ENCODE measurements around the gene SLCO1A2. TPM values are rescaled to one million over a fixed set of nuclear protein-coding genes. Genes with fewer than 3 reads are reported as not detected.
"Not testable (repeated sequence)": the region's sequence is repeated elsewhere in the genome, so short reads cannot be mapped to it uniquely, and the experiment has no call there.

SLCO1A2 gene
- total and polyA plus RNA-seq, 2 experiments from 2014 or later: 10.2 to 10.8 TPM

DNA sequence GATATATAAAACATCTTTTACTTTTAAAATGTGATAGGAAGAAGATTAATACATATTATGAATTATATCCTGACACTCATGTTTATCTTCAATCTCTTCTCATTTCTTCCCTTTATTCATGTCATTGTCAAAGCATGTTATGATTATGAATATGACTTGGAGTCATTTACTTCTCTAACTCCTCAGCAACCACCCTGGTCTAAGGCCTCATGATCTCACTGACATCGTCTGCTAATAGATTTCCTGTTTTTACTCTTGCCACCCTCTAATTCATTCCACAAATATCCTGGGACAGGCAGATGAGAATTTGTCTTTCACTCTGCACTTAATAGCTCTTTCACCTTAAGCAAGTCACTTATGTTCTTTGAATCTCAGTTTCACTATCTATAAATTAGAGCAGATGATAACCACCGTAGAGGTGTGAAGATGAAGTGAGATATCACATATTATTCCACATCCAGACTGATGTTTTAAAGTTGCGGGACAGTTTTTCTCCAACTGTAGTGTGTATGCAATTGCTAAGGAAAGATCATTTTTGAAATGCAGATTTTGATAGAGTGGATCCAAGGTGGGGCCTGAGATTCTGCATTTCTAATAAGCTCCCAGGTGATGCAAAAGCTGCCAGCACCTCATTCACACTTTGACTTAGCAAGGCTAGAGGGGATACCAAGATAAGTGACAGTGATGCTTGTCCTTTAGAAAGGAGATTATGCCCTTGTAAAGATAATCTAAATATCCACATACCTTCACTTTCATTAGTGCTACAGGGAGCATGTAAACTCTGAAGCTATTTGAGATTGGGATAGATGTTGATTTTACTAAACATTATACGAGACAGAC, 34.6 kb upstream of the SLCO1A2 start:
- Histone ChIP-seq H3K4me2 (no peak overlapping the region), H3F3A (replicated peaks; ENCODE audit: low read depth) (no peaks in the 10 kb centered on the region), H2AFZ (no peak overlapping the region), H4K20me1 (replicated peaks; ENCODE audit: insufficient read depth) (no peaks in the 10 kb centered on the region), H3K4me3 (no peak overlapping the region), H3K79me2 (replicated peaks; ENCODE audit: insufficient read depth) (no peaks in the 10 kb centered on the region), H3K27me3 (ENCODE audit: insufficient read depth) (no peaks in the 10 kb centered on the region), H3K4me1 (ENCODE audit: insufficient read depth) (peaks cover 14% of the 10 kb centered on the region), H3K27ac (ENCODE audit: low read depth) (0 out of 2 replicates have a peak overlapping the region, but pooled peaks have one; percentile 3), H3K36me3 (ENCODE audit: insufficient read depth) (no peaks in the 10 kb centered on the region), H3K9me2 (ENCODE audit: insufficient read depth) (no peaks in the 10 kb centered on the region)
- Mint-ChIP-seq H3K4me3 (no peak overlapping the region), H3K9me3 (peaks cover 4% of the 10 kb centered on the region; the same call in 2 of the 3 replicates), H3K36me3 (ENCODE audit: low read depth) (peaks cover 4% of the 10 kb centered on the region; the same call in 1 of the 3 replicates), H3K27me3 (ENCODE audit: insufficient read depth, low read depth, poor library complexity) (no peaks in the 10 kb centered on the region), H3K27ac (no peak overlapping the region), H3K4me1 (peaks cover 28% of the 10 kb centered on the region)
- ATAC-seq: no peak
- DNase-seq (ENCODE audit: low spot score): no peak
- TF ChIP-seq, protein P1, sequence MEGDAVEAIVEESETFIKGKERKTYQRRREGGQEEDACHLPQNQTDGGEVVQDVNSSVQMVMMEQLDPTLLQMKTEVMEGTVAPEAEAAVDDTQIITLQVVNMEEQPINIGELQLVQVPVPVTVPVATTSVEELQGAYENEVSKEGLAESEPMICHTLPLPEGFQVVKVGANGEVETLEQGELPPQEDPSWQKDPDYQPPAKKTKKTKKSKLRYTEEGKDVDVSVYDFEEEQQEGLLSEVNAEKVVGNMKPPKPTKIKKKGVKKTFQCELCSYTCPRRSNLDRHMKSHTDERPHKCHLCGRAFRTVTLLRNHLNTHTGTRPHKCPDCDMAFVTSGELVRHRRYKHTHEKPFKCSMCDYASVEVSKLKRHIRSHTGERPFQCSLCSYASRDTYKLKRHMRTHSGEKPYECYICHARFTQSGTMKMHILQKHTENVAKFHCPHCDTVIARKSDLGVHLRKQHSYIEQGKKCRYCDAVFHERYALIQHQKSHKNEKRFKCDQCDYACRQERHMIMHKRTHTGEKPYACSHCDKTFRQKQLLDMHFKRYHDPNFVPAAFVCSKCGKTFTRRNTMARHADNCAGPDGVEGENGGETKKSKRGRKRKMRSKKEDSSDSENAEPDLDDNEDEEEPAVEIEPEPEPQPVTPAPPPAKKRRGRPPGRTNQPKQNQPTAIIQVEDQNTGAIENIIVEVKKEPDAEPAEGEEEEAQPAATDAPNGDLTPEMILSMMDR (conservative IDR thresholded peaks at IDR 0.05; ENCODE audit: low read depth in 2 of 2): no peak
- TF ChIP-seq, protein P2, sequence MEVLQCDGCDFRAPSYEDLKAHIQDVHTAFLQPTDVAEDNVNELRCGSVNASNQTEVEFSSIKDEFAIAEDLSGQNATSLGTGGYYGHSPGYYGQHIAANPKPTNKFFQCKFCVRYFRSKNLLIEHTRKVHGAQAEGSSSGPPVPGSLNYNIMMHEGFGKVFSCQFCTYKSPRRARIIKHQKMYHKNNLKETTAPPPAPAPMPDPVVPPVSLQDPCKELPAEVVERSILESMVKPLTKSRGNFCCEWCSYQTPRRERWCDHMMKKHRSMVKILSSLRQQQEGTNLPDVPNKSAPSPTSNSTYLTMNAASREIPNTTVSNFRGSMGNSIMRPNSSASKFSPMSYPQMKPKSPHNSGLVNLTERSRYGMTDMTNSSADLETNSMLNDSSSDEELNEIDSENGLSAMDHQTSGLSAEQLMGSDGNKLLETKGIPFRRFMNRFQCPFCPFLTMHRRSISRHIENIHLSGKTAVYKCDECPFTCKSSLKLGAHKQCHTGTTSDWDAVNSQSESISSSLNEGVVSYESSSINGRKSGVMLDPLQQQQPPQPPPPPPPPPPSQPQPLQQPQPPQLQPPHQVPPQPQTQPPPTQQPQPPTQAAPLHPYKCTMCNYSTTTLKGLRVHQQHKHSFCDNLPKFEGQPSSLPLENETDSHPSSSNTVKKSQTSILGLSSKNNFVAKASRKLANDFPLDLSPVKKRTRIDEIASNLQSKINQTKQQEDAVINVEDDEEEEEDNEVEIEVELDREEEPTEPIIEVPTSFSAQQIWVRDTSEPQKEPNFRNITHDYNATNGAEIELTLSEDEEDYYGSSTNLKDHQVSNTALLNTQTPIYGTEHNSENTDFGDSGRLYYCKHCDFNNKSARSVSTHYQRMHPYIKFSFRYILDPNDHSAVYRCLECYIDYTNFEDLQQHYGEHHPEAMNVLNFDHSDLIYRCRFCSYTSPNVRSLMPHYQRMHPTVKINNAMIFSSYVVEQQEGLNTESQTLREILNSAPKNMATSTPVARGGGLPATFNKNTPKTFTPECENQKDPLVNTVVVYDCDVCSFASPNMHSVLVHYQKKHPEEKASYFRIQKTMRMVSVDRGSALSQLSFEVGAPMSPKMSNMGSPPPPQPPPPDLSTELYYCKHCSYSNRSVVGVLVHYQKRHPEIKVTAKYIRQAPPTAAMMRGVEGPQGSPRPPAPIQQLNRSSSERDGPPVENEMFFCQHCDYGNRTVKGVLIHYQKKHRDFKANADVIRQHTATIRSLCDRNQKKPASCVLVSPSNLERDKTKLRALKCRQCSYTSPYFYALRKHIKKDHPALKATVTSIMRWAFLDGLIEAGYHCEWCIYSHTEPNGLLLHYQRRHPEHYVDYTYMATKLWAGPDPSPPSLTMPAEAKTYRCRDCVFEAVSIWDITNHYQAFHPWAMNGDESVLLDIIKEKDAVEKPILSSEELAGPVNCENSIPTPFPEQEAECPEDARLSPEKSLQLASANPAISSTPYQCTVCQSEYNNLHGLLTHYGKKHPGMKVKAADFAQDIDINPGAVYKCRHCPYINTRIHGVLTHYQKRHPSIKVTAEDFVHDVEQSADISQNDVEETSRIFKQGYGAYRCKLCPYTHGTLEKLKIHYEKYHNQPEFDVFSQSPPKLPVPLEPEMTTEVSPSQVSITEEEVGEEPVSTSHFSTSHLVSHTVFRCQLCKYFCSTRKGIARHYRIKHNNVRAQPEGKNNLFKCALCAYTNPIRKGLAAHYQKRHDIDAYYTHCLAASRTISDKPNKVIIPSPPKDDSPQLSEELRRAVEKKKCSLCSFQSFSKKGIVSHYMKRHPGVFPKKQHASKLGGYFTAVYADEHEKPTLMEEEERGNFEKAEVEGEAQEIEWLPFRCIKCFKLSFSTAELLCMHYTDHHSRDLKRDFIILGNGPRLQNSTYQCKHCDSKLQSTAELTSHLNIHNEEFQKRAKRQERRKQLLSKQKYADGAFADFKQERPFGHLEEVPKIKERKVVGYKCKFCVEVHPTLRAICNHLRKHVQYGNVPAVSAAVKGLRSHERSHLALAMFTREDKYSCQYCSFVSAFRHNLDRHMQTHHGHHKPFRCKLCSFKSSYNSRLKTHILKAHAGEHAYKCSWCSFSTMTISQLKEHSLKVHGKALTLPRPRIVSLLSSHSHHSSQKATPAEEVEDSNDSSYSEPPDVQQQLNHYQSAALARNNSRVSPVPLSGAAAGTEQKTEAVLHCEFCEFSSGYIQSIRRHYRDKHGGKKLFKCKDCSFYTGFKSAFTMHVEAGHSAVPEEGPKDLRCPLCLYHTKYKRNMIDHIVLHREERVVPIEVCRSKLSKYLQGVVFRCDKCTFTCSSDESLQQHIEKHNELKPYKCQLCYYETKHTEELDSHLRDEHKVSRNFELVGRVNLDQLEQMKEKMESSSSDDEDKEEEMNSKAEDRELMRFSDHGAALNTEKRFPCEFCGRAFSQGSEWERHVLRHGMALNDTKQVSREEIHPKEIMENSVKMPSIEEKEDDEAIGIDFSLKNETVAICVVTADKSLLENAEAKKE (CRISPR knock-in tag; IDR thresholded peaks at IDR 0.05): no peak
- TF ChIP-seq CREB1 (CRISPR knock-in tag; IDR thresholded peaks at IDR 0.05; ENCODE audit: low read depth) (no peak), EZH2phosphoT487 (IDR thresholded peaks at IDR 0.05; ENCODE audit: unreplicated experiment) (no peak), JUNB (IDR thresholded peaks at IDR 0.05; ENCODE audit: unreplicated experiment) (no peak), POLR2AphosphoS5 (IDR thresholded peaks at IDR 0.05; ENCODE audit: low read depth) (no peak), ZNF331 (CRISPR knock-in tag; IDR thresholded peaks at IDR 0.05; ENCODE audit: low read depth) (no peak), STAT1 (IDR thresholded peaks at IDR 0.05; ENCODE audit: unreplicated experiment) (no peak), ZNF114 (CRISPR knock-in tag; IDR thresholded peaks at IDR 0.05) (no peak), EZH2 (IDR thresholded peaks at IDR 0.05; ENCODE audit: low read depth, unreplicated experiment) (no peak)
- TF ChIP-seq, protein P3, sequence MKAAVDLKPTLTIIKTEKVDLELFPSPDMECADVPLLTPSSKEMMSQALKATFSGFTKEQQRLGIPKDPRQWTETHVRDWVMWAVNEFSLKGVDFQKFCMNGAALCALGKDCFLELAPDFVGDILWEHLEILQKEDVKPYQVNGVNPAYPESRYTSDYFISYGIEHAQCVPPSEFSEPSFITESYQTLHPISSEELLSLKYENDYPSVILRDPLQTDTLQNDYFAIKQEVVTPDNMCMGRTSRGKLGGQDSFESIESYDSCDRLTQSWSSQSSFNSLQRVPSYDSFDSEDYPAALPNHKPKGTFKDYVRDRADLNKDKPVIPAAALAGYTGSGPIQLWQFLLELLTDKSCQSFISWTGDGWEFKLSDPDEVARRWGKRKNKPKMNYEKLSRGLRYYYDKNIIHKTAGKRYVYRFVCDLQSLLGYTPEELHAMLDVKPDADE (IDR thresholded peaks at IDR 0.05): no peak

DNA sequence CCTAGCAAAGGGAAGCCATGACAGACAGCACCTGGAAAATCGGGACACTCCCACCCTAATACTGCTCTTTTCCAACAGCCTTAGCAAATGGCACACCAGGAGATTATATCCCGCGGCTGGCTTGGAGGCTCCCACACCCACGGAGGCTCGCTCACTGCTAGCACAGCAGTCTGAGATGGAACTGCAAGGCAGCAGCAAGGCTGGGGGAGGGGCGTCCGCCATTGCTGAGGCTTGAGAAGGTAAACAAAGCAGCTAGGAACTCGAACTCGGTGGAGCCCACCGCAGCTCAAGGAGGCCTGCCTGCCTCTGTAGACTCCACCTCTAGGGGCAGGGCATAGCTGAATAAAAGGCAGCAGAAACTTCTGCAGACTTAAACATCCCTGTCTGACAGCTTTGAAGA, 25.9 kb upstream of the SLCO1A2 start:
- H3K27ac Mint-ChIP-seq; H3K27me3 Mint-ChIP-seq (ENCODE audit: insufficient read depth, low read depth, poor library complexity); H3K79me2 ChIP-seq (replicated peaks; ENCODE audit: insufficient read depth); H3K36me3 ChIP-seq (ENCODE audit: insufficient read depth); H3K4me1 ChIP-seq (ENCODE audit: insufficient read depth); H3K4me1 Mint-ChIP-seq; H3K27me3 ChIP-seq (ENCODE audit: insufficient read depth); H2AFZ ChIP-seq; H3K4me3 ChIP-seq; H3K4me3 Mint-ChIP-seq; DNase-seq (ENCODE audit: low spot score); H3K27ac ChIP-seq (ENCODE audit: low read depth); H3K4me2 ChIP-seq; H3F3A ChIP-seq (replicated peaks; ENCODE audit: low read depth); H3K9me2 ChIP-seq (ENCODE audit: insufficient read depth); H4K20me1 ChIP-seq (replicated peaks; ENCODE audit: insufficient read depth); ATAC-seq: not testable (repeated sequence)
- peaks cover 31% of the 10 kb centered on the region for H3K9me3 Mint-ChIP-seq
- peaks cover 16% of the 10 kb centered on the region for H3K36me3 Mint-ChIP-seq (ENCODE audit: low read depth)

All from GM23338 (cell line).